OCI-LY1 (cell line): ENCODE results near the gene LAMA3.

ENCODE experiments used
- EZH2 ChIP-seq: fragments of 200-600 bp; sonication (generic), shearing (Covaris generic); IDR thresholded peaks from 2 replicates; pipeline ENCODE4 v1.8.0; 2017; ENCODE audit warnings: borderline replicate concordance, mixed run types, mild to moderate bottlenecking, antibody characterized with exemption, low read length, moderate library complexity, mixed read lengths
- TF ChIP-seq, protein P1 (sequence below): fragments of 200-600 bp; sonication (generic), shearing (Covaris generic); IDR thresholded peaks from 2 replicates; pipeline ENCODE4 v1.5.1; 2017; ENCODE audit warnings: mild to moderate bottlenecking, antibody characterized with exemption, low read length, moderate library complexity, mixed read lengths

DNA sequence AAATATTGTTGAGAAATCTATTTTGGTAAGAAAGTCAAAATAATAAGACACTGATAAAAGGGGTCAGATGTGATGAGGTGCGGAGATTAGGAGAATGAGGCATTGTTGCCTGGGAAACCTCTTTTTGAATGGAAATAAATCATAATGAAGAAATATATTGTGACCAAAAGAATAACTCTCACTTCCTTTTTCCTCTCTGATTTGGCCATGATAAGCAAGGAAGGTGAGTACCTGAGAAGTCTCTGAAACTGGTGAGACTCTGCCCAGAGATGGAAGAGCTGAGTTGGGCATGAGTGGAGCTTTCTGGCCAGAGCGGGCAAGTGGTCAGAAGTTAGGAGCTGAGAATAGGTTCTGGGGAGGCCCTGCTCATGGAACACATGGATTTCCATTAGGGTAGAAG is 11.8 kb downstream of the LAMA3 start:
- TF ChIP-seq, protein P1, sequence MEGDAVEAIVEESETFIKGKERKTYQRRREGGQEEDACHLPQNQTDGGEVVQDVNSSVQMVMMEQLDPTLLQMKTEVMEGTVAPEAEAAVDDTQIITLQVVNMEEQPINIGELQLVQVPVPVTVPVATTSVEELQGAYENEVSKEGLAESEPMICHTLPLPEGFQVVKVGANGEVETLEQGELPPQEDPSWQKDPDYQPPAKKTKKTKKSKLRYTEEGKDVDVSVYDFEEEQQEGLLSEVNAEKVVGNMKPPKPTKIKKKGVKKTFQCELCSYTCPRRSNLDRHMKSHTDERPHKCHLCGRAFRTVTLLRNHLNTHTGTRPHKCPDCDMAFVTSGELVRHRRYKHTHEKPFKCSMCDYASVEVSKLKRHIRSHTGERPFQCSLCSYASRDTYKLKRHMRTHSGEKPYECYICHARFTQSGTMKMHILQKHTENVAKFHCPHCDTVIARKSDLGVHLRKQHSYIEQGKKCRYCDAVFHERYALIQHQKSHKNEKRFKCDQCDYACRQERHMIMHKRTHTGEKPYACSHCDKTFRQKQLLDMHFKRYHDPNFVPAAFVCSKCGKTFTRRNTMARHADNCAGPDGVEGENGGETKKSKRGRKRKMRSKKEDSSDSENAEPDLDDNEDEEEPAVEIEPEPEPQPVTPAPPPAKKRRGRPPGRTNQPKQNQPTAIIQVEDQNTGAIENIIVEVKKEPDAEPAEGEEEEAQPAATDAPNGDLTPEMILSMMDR, result no peak
- no peak for TF ChIP-seq EZH2
